Measurements from ENCODE around the gene C2orf74.

- TF ChIP-seq CTCF (IDR thresholded peaks at IDR 0.05) = no peak
- no peak for TF ChIP-seq POLR2A (IDR thresholded peaks at IDR 0.05)
These were observed 4.5 kb upstream of the C2orf74 start for GRCh38 chr2:61157371-61158003.

All from lower leg skin (tissue), 3 donors.